ENCODE measurements around the gene FYB2. TPM values are rescaled to one million over a fixed set of nuclear protein-coding genes. Genes with fewer than 3 reads are reported as not detected.

The FYB2 gene
- total RNA-seq, 1 experiment from 2014 or later: not detected

DNA sequence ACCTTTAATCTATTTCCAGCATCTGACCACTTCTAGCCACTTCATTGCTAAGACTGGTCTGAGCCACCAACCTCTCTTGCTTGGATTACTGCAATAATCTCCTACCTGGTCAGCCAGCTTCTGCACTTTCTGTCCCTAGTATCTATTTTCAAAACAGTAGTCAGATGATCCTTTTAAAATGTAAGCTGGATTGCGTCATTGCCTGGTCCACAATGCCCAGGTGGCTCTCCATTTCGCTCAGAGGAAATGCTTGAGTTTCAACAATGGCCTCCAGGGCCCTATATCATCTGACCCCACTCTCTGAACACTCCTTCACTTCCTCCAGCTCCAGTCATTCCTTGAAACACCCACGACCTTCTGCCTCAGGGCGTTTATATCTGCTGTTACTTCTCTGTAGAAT, 2.3 kb downstream of the FYB2 start:
- H2AFZ ChIP-seq (ENCODE audit: low read depth, low read length, poor library complexity, severe bottlenecking): no peak overlapping the region
- H4K20me1 ChIP-seq (ENCODE audit: insufficient read depth): no peaks in the 10 kb centered on the region
- DNase-seq (ENCODE audit: low read depth, low spot score) (no peak), ATAC-seq (no peak)
- no peak for TF ChIP-seq ZNF274 (IDR thresholded peaks at IDR 0.05; ENCODE audit: low read depth, low read length)
- TF ChIP-seq, protein P1, sequence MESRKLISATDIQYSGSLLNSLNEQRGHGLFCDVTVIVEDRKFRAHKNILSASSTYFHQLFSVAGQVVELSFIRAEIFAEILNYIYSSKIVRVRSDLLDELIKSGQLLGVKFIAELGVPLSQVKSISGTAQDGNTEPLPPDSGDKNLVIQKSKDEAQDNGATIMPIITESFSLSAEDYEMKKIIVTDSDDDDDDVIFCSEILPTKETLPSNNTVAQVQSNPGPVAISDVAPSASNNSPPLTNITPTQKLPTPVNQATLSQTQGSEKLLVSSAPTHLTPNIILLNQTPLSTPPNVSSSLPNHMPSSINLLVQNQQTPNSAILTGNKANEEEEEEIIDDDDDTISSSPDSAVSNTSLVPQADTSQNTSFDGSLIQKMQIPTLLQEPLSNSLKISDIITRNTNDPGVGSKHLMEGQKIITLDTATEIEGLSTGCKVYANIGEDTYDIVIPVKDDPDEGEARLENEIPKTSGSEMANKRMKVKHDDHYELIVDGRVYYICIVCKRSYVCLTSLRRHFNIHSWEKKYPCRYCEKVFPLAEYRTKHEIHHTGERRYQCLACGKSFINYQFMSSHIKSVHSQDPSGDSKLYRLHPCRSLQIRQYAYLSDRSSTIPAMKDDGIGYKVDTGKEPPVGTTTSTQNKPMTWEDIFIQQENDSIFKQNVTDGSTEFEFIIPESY (IDR thresholded peaks at IDR 0.05; ENCODE audit: extremely low read depth, insufficient replicate concordance, low read length): no peak
- TF ChIP-seq RAD21 (IDR thresholded peaks at IDR 0.05; ENCODE audit: low read depth): no peak
- no peak for TF ChIP-seq YY1 (IDR thresholded peaks at IDR 0.05; ENCODE audit: extremely low read depth, insufficient replicate concordance, low read depth, low read length)
- no peak for TF ChIP-seq JUND (IDR thresholded peaks at IDR 0.05)
- no peak for TF ChIP-seq TCF7L2 (IDR thresholded peaks at IDR 0.05; ENCODE audit: borderline replicate concordance, extremely low read depth, insufficient read depth, insufficient read length)
- TF ChIP-seq, protein P2, sequence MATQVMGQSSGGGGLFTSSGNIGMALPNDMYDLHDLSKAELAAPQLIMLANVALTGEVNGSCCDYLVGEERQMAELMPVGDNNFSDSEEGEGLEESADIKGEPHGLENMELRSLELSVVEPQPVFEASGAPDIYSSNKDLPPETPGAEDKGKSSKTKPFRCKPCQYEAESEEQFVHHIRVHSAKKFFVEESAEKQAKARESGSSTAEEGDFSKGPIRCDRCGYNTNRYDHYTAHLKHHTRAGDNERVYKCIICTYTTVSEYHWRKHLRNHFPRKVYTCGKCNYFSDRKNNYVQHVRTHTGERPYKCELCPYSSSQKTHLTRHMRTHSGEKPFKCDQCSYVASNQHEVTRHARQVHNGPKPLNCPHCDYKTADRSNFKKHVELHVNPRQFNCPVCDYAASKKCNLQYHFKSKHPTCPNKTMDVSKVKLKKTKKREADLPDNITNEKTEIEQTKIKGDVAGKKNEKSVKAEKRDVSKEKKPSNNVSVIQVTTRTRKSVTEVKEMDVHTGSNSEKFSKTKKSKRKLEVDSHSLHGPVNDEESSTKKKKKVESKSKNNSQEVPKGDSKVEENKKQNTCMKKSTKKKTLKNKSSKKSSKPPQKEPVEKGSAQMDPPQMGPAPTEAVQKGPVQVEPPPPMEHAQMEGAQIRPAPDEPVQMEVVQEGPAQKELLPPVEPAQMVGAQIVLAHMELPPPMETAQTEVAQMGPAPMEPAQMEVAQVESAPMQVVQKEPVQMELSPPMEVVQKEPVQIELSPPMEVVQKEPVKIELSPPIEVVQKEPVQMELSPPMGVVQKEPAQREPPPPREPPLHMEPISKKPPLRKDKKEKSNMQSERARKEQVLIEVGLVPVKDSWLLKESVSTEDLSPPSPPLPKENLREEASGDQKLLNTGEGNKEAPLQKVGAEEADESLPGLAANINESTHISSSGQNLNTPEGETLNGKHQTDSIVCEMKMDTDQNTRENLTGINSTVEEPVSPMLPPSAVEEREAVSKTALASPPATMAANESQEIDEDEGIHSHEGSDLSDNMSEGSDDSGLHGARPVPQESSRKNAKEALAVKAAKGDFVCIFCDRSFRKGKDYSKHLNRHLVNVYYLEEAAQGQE (IDR thresholded peaks at IDR 0.05; ENCODE audit: low read depth): no peak
- no peak for TF ChIP-seq CBX3 (IDR thresholded peaks at IDR 0.05; ENCODE audit: low read depth)
- no peaks in the 10 kb centered on the region for H3K36me3 ChIP-seq (ENCODE audit: control insufficient read depth in 1 of 2, insufficient read depth in 2 of 2, low read length in 2 of 2)
- BruUV-seq (replicated peaks): no TSS peak
- ChIA-PET RAD21 (ENCODE audit: low non-redundant PET in 1 of 2, low total read pairs in 2 of 2, uncharacterized antibody in 2 of 2, unreplicated experiment in 2 of 2) (no interaction called here), CTCF (no interaction called here), POLR2A (no interaction called here)
- H3K9me2 ChIP-seq (ENCODE audit: insufficient read depth): no peaks in the 10 kb centered on the region
- no peaks in the 10 kb centered on the region; the same call in 1 of the 2 replicates for H3K27me3 ChIP-seq (ENCODE audit: insufficient read depth, low read length)
- no peak overlapping the region for H3K4me2 ChIP-seq (ENCODE audit: low read length)
- H3K9me3 ChIP-seq (ENCODE audit: control insufficient read depth in 1 of 2, insufficient read depth in 1 of 2, low read depth in 1 of 2, low read length in 2 of 2): no peaks in the 10 kb centered on the region
- H3K9ac ChIP-seq (ENCODE audit: low read length): no peak overlapping the region
- H3K4me3 ChIP-seq (replicated peaks in 1 of 2; ENCODE audit: low read depth in 1 of 2, low read length in 2 of 2): no peak overlapping the region
- H3K27ac ChIP-seq (ENCODE audit: low read depth, low read length): no peak overlapping the region
- intact Hi-C loops (cut with micrococcal nuclease): no loop called here
- H3K79me2 ChIP-seq (ENCODE audit: insufficient read depth, low read length): no peaks in the 10 kb centered on the region
- H3K4me1 ChIP-seq (ENCODE audit: control insufficient read depth in 1 of 2, insufficient read depth in 2 of 2, low read length in 2 of 2): no peaks in the 10 kb centered on the region
